PC-9 (cell line): ENCODE data around the gene SACS.

Experiments
- CTCF ChIP-seq: fragments of 200-600 bp; sonication (generic); conservative IDR thresholded peaks from 2 replicates; pipeline ENCODE4 v1.6.1; 2017; ENCODE audit warnings: mixed run types, antibody characterized with exemption, mild to moderate bottlenecking, moderate library complexity
- EZH2 ChIP-seq: fragments of 200-600 bp; sonication (generic); IDR thresholded peaks from 2 replicates; pipeline ENCODE4 v1.8.0; 2017; ENCODE audit warnings: antibody characterized with exemption, low read depth

GRCh38 chr13:23408026-23408425 is 25.5 kb downstream of the SACS start:
- TF ChIP-seq CTCF = no peak
- no peak for TF ChIP-seq EZH2
